ENCODE measurements around the gene FOXO3. TPM values are rescaled to one million over a fixed set of nuclear protein-coding genes. Genes with fewer than 3 reads are reported as not detected.

FOXO3 gene
- polyA plus RNA-seq, 1 experiment, result 25.4 TPM

GRCh38 chr6:108581237-108581931 lies 20.7 kb downstream of the FOXO3 start:
- Histone ChIP-seq H3K4me3 (ENCODE audit: low read depth, low read length) (peak overlapping the region; percentile 5; the same call in 1 of the 2 replicates), H3K36me3 (ENCODE audit: control insufficient read depth, insufficient read depth, low read length) (no peaks in the 10 kb centered on the region), H3K27me3 (ENCODE audit: control insufficient read depth, insufficient read depth, low read length) (no peaks in the 10 kb centered on the region)
- CTCF ChIA-PET, result interaction anchor here (0.6 to 1.2 kb wide), 2 partner anchors 13 to 23 kb away, joined by 3 to 4 read pairs; no protein-coding TSS in a partner anchor
- POLR2A ChIA-PET, result interaction anchor here (0.5 kb wide), 1 partner anchor 15 kb away, joined by 3 read pairs; no protein-coding TSS in a partner anchor
- no peak for DNase-seq (ENCODE audit: low read depth)
- TF ChIP-seq CTCF (IDR thresholded peaks at IDR 0.05; ENCODE audit: insufficient read depth, low read depth, low read length), result no peak

GRCh38 chr6:108581932-108582475 lies 21.3 kb downstream of the FOXO3 start:
- no peaks in the 10 kb centered on the region for H3K27me3 ChIP-seq (ENCODE audit: control insufficient read depth, insufficient read depth, low read length)
- ChIA-PET CTCF (interaction anchor here (1.2 kb wide), 1 partner anchor 14 kb away, joined by 4 read pairs; no protein-coding TSS in a partner anchor), POLR2A (interaction anchor here (0.5 kb wide), 1 partner anchor 15 kb away, joined by 3 read pairs; no protein-coding TSS in a partner anchor)
- H3K4me3 ChIP-seq (ENCODE audit: low read depth, low read length), result peak overlapping the region; percentile 5; the same call in 1 of the 2 replicates
- H3K36me3 ChIP-seq (ENCODE audit: control insufficient read depth, insufficient read depth, low read length), result no peaks in the 10 kb centered on the region
- no peak for DNase-seq (ENCODE audit: low read depth)
- no peak for TF ChIP-seq CTCF (IDR thresholded peaks at IDR 0.05; ENCODE audit: insufficient read depth, low read depth, low read length)

GRCh38 chr6:108582618-108583017 lies 21.9 kb downstream of the FOXO3 start:
- ChIA-PET POLR2A (no interaction called here), CTCF (interaction anchor here (1.2 kb wide), 1 partner anchor 14 kb away, joined by 4 read pairs; no protein-coding TSS in a partner anchor)
- no peak for TF ChIP-seq CTCF (IDR thresholded peaks at IDR 0.05; ENCODE audit: insufficient read depth, low read depth, low read length)
- Histone ChIP-seq H3K4me3 (ENCODE audit: low read depth, low read length) (no peak overlapping the region), H3K27me3 (ENCODE audit: control insufficient read depth, insufficient read depth, low read length) (no peaks in the 10 kb centered on the region), H3K36me3 (ENCODE audit: control insufficient read depth, insufficient read depth, low read length) (no peaks in the 10 kb centered on the region)
- DNase-seq (ENCODE audit: low read depth), result no peak

GRCh38 chr6:108584323-108584722 lies 23.6 kb downstream of the FOXO3 start:
- no peak overlapping the region for H3K4me3 ChIP-seq (ENCODE audit: low read depth, low read length)
- H3K36me3 ChIP-seq (ENCODE audit: control insufficient read depth, insufficient read depth, low read length), result no peaks in the 10 kb centered on the region
- ChIA-PET POLR2A (no interaction called here), CTCF (no interaction called here)
- DNase-seq (ENCODE audit: low read depth), result no peak
- H3K27me3 ChIP-seq (ENCODE audit: control insufficient read depth, insufficient read depth, low read length), result no peaks in the 10 kb centered on the region
- no peak for TF ChIP-seq CTCF (IDR thresholded peaks at IDR 0.05; ENCODE audit: insufficient read depth, low read depth, low read length)

GRCh38 chr6:108585359-108585758 lies 24.6 kb downstream of the FOXO3 start:
- no peaks in the 10 kb centered on the region for H3K36me3 ChIP-seq (ENCODE audit: control insufficient read depth, insufficient read depth, low read length)
- no peak overlapping the region for H3K4me3 ChIP-seq (ENCODE audit: low read depth, low read length)
- no peak for DNase-seq (ENCODE audit: low read depth)
- H3K27me3 ChIP-seq (ENCODE audit: control insufficient read depth, insufficient read depth, low read length), result no peaks in the 10 kb centered on the region
- POLR2A ChIA-PET, result no interaction called here
- TF ChIP-seq CTCF (IDR thresholded peaks at IDR 0.05; ENCODE audit: insufficient read depth, low read depth, low read length), result no peak
- CTCF ChIA-PET, result no interaction called here

Measured in BJ (cell line).